Type B pancreatic cell (in vitro differentiated cells): ENCODE data around the gene FOXG1. TPM values are rescaled to one million over a fixed set of nuclear protein-coding genes. Genes with fewer than 3 reads are reported as not detected.

Experiments used
- DNase-seq: peaks from one replicate; pipeline ENCODE4 v3.0.0; 2021; ENCODE audit warnings: mixed read lengths; ENCODE audit not compliant: unreplicated experiment; ENCODE audit errors: extremely low spot score
- H3K27ac Mint-ChIP-seq: 2 replicates; pipeline ENCODE4 v1.8.0; 2021; ENCODE audit warnings: mild to moderate bottlenecking, mixed read lengths
- H3K27me3 Mint-ChIP-seq: 2 replicates; pipeline ENCODE4 v1.8.0; 2021; ENCODE audit warnings: mixed read lengths
- H3K36me3 Mint-ChIP-seq: 2 replicates; pipeline ENCODE4 v1.8.0; 2021; ENCODE audit warnings: mixed read lengths
- H3K4me1 Mint-ChIP-seq: one replicate; pipeline ENCODE4 v1.8.0; 2021; ENCODE audit warnings: mixed read lengths; ENCODE audit not compliant: unreplicated experiment
- H3K4me3 Mint-ChIP-seq: 2 replicates; pipeline ENCODE4 v1.8.0; 2021; ENCODE audit warnings: mild to moderate bottlenecking, mixed read lengths
- H3K9me3 Mint-ChIP-seq: 2 replicates; pipeline ENCODE4 v1.8.0; 2021; ENCODE audit warnings: mixed read lengths
- total RNA-seq: library from RNA; stranded (reverse); gene quantifications from 2 replicates; pipeline ENCODE4 v1.2.1, GENCODE V29; 2021; ENCODE audit warnings: low replicate concordance
- TF ChIP-seq, protein P1 (sequence below): fragments of 200-600 bp; sonication (generic); conservative IDR thresholded peaks from 2 replicates; pipeline ENCODE4 v1.5.0; 2021; ENCODE audit warnings: antibody characterized with exemption, mild to moderate bottlenecking

Gene FOXG1
- total RNA-seq, 1 donor from 2014 or later = 1.7 TPM

DNA sequence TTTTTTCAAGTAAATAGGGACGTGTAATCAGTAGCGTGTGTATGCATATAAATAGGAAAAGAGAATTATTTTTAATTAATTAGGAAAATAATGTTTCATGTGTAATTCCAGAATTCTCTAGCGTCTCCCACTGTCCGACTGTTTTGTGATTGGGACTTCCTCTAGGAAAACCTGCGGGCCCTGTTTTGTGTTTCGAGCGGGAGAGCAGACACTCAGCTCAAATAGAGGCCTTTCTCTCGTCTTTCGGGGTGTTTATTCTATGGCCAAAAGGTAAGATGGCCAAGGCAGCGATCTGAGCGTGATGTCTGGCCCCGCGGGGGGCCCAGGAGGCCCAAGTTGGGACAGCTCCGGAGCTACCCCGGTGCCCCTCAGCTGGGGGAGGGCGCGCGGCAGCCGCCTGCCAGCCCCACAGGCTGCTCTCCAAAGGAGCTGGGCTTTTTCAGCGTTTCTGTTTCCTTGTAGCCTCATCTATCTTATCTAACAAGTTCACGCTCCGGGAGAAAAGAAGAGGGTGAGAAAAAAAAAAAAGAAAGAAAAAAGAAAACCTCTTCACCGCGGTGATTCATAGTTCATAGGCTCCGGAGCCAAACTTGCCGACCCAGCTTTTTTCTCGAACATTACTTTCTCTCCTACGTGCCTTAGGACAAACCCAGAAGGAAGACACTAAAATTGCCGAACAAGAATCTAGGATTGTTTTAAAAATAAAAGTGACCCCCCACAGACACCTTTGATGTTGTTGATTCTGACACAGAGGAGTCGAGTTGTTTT, 7.5 kb upstream of the FOXG1 start:
- Mint-ChIP-seq H3K27me3 (peaks cover 100% of the 10 kb centered on the region), H3K27ac (peak overlapping the region; percentile 19)

DNA sequence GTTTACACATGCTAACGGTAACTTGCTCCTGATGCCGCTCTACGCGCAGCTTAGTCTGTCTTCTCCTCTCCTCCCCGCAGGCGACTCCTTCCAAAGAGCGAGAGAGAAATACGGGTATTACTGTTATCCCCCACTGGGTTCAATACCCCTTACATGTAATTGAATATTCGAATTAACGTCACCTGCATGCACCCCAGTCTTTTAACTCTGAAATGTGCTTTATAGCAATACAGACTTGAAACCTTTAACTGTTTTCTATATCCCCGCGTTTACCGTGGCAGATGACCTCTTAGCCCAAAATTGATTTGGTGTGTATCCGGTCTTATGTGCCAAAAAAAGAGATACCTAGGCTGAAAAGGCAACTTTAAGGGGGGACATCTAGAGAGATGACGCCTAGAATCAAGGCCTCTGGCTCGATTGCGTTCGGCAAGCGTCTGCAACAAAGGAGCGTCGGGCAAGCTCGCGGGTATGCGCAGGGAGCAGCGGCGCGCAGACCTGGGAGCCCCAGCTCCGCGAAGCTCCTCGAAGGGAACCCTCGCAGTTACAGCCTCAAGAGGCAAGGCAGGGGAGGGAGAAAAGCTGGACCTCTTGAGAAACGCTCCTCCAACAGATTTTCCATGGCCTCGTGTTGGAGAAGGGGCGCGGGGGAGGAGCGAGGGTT, 6.8 kb upstream of the FOXG1 start:
- Mint-ChIP-seq H3K36me3 (no peaks in the 10 kb centered on the region), H3K27ac (peak overlapping the region; percentile 19), H3K27me3 (peaks cover 100% of the 10 kb centered on the region), H3K4me3 (peak overlapping the region; percentile 78), H3K9me3 (no peaks in the 10 kb centered on the region), H3K4me1 (peaks cover 20% of the 10 kb centered on the region)
- TF ChIP-seq, protein P1, sequence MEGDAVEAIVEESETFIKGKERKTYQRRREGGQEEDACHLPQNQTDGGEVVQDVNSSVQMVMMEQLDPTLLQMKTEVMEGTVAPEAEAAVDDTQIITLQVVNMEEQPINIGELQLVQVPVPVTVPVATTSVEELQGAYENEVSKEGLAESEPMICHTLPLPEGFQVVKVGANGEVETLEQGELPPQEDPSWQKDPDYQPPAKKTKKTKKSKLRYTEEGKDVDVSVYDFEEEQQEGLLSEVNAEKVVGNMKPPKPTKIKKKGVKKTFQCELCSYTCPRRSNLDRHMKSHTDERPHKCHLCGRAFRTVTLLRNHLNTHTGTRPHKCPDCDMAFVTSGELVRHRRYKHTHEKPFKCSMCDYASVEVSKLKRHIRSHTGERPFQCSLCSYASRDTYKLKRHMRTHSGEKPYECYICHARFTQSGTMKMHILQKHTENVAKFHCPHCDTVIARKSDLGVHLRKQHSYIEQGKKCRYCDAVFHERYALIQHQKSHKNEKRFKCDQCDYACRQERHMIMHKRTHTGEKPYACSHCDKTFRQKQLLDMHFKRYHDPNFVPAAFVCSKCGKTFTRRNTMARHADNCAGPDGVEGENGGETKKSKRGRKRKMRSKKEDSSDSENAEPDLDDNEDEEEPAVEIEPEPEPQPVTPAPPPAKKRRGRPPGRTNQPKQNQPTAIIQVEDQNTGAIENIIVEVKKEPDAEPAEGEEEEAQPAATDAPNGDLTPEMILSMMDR = no peak
- DNase-seq = no peak

More for the DNA sequence above, 7.5 kb upstream of the FOXG1 start:
- Mint-ChIP-seq H3K36me3 (no peaks in the 10 kb centered on the region), H3K4me1 (peaks cover 20% of the 10 kb centered on the region), H3K9me3 (no peaks in the 10 kb centered on the region), H3K4me3 (peak overlapping the region; percentile 78)
- TF ChIP-seq, protein P1 = no peak
- no peak for DNase-seq

- H3K4me3 Mint-ChIP-seq = no peak overlapping the region
- H3K9me3 Mint-ChIP-seq = no peaks in the 10 kb centered on the region
- no peaks in the 10 kb centered on the region for H3K36me3 Mint-ChIP-seq
- DNase-seq = no peak
- peaks cover 100% of the 10 kb centered on the region for H3K27me3 Mint-ChIP-seq
- peaks cover 20% of the 10 kb centered on the region for H3K4me1 Mint-ChIP-seq
- no peak overlapping the region for H3K27ac Mint-ChIP-seq
- TF ChIP-seq, protein P1 = no peak
These were observed 6.1 kb upstream of the FOXG1 start for GRCh38 chr14:28760431-28760996.

DNA sequence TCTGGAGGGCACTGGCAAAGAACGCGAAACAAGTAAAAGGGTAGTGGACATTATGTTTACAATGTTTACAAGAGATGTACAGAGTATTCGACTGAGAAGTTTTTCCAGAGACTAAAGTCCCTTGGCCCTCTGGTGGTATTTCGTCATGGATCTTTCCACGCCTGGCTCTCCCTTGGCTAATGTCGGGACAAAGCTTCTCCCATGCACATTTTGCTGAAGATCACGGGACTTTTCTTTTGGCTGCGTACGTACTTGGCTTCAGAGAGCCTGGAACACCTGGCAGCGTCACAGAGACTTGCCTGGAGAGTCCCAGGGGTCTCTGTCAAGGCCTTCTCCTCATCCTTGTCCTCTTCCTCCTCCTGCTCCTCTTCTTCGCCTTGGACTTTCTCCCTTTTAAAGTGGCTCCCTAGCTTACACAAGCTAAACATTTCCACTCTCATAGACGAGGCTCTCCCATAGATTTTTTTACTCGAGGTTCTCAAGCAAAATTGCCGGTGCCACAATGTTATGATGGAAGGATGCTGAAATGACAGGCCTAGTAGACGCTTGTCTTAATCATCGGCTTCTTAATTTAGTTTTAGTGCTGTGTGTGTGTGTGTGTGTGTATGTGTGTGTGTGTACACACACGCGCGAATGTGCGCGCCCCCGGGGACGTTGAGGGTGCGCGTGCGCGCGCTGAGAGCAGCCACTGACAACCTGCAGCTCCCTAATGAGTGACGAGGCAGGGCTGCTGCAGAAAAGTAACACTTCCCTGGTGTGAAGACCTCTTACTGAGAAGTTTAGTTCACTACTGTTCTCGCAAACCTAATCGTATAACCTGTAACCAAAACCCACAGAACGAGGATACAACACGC, 4.9 kb upstream of the FOXG1 start:
- H3K9me3 Mint-ChIP-seq = no peaks in the 10 kb centered on the region
- no peak overlapping the region for H3K27ac Mint-ChIP-seq
- TF ChIP-seq, protein P1 = no peak
- peaks cover 20% of the 10 kb centered on the region for H3K4me1 Mint-ChIP-seq
- H3K27me3 Mint-ChIP-seq = peaks cover 97% of the 10 kb centered on the region
- DNase-seq = no peak
- no peaks in the 10 kb centered on the region for H3K36me3 Mint-ChIP-seq
- H3K4me3 Mint-ChIP-seq = no peak overlapping the region

DNA sequence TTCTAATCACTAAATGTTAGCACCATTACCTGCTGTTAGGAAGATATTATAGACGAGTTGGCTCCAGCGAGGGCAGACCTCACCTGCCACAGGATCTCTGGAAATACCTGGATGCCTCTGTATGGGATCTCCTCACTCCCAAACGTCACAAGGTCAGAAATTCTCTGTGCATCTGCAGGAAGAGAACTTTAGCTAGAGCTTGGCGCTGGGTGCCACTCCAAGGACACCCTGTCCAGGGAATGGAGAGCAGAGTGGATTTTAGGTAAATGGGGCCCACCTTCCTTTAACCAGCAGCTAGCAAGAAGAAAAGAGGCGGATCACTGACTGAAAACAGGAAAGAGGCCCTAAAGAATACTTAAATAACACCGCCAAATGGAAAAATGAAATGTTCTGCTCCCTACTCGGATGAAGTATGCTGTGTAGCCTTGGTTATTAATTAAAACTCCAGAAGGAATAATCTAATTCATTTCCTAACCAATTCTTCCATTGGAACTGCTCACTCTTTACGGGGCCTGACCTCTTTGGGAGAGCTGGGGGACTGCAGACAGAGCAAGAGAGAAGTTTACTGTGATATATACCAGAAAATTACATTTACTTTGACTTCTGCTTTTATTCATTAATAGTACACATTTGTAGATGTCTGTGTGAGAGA, 4.2 kb upstream of the FOXG1 start:
- no peak overlapping the region for H3K4me3 Mint-ChIP-seq
- H3K4me1 Mint-ChIP-seq = peaks cover 16% of the 10 kb centered on the region

More for the DNA sequence above, 4.2 kb upstream of the FOXG1 start:
- H3K27me3 Mint-ChIP-seq = peaks cover 93% of the 10 kb centered on the region
- DNase-seq = no peak
- no peak overlapping the region for H3K27ac Mint-ChIP-seq
- H3K9me3 Mint-ChIP-seq = no peaks in the 10 kb centered on the region
- TF ChIP-seq, protein P1 = peak; percentile 12
- H3K36me3 Mint-ChIP-seq = no peaks in the 10 kb centered on the region
